HL-60 (cell line): ENCODE measurements around the gene EFNA4.

Source experiments
- DNase-seq, 2 experiments: peaks; one replicate each; pipeline ENCODE4 v3.0.0-alpha.2; 2010 to 2020; ENCODE audit warnings: low read depth in 1 of 2, low spot score in 1 of 2
- H3K27ac ChIP-seq: fragments of 250-450 bp; sonication (Bioruptor Pico); replicated peaks from 2 replicates; pipeline ENCODE4 v1.5.1; 2020; ENCODE audit warnings: mild to moderate bottlenecking, moderate library complexity
- H3K27me3 ChIP-seq: fragments of 250-450 bp; sonication (Bioruptor Pico); 2 replicates; pipeline ENCODE4 v1.5.1; 2021; ENCODE audit warnings: mild to moderate bottlenecking, moderate library complexity; ENCODE audit not compliant: insufficient read depth, poor library complexity, severe bottlenecking
- H3K4me3 ChIP-seq: replicated peaks from 2 replicates; pipeline ENCODE4 v1.5.1; 2011; ENCODE audit warnings: mild to moderate bottlenecking, control low read depth, low read length; ENCODE audit not compliant: insufficient read depth
- GABPA ChIP-seq: IDR thresholded peaks from 2 replicates; pipeline ENCODE4 v1.6.1; 2012; ENCODE audit warnings: low read depth
- POLR2AphosphoS5 ChIP-seq: IDR thresholded peaks from 2 replicates; pipeline ENCODE4 v1.6.1; 2012; ENCODE audit warnings: low read depth
- REST ChIP-seq: IDR thresholded peaks from 2 replicates; pipeline ENCODE4 v1.6.1; 2012; ENCODE audit warnings: low read depth; ENCODE audit not compliant: insufficient replicate concordance
- SPI1 ChIP-seq: IDR thresholded peaks from 2 replicates; pipeline ENCODE4 v1.6.1; 2012; ENCODE audit warnings: low read depth, mild to moderate bottlenecking, borderline replicate concordance
- TF ChIP-seq, protein P1 (sequence below): IDR thresholded peaks from one replicate; pipeline ENCODE4 v1.5.1; 2011; ENCODE audit warnings: low read length, control low read depth, inconsistent platforms; ENCODE audit not compliant: insufficient read depth

Gene EFNA4

DNA sequence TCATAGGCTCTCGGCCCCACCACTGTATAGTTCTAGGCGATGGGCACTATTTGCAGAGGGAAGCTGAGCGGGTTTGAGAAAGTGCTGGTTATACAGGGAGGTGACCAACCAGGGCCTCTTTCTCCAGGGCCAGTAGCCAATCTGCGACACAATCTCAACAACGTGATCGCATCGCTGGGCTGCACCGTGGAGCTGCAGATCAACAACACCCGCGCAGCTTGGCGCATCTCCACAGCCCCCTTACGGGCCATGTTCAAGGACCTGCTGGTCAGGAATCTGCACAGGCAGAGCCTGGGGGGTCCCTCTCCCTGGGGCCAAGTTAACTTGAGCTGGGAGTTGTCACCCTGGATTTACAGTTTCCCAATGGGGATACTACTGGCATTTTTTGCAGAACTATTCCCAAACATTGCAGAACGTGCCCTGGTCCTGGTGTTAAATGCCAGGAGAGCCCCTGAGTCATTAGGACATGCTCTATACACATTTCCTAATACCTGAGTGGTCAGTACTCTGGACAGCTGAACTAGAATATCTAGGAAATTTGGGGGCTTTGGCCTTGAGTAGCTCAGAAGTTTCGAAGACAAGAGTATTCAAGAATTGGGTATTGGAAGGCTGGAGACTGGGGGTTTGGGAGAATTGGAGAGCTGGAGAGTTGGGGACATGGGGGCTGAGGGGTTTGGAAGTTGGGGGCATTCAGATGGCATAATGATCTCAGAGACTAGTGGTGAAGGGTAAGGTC is 23.0 kb upstream of the EFNA4 start:
- TF ChIP-seq REST (no peak), SPI1 (no peak), GABPA (no peak), POLR2AphosphoS5 (no peak)
- TF ChIP-seq, protein P1, sequence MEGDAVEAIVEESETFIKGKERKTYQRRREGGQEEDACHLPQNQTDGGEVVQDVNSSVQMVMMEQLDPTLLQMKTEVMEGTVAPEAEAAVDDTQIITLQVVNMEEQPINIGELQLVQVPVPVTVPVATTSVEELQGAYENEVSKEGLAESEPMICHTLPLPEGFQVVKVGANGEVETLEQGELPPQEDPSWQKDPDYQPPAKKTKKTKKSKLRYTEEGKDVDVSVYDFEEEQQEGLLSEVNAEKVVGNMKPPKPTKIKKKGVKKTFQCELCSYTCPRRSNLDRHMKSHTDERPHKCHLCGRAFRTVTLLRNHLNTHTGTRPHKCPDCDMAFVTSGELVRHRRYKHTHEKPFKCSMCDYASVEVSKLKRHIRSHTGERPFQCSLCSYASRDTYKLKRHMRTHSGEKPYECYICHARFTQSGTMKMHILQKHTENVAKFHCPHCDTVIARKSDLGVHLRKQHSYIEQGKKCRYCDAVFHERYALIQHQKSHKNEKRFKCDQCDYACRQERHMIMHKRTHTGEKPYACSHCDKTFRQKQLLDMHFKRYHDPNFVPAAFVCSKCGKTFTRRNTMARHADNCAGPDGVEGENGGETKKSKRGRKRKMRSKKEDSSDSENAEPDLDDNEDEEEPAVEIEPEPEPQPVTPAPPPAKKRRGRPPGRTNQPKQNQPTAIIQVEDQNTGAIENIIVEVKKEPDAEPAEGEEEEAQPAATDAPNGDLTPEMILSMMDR = no peak
- Histone ChIP-seq H3K4me3 (no peak overlapping the region), H3K27ac (no peak overlapping the region), H3K27me3 (no peaks in the 10 kb centered on the region)
- no peak for DNase-seq

GRCh38 chr1:155042789-155043188 is 20.8 kb upstream of the EFNA4 start:
- H3K4me3 ChIP-seq = no peak overlapping the region
- H3K27ac ChIP-seq = no peak overlapping the region
- TF ChIP-seq GABPA (no peak), REST (no peak), POLR2AphosphoS5 (no peak), SPI1 (no peak)
- TF ChIP-seq, protein P1 = no peak
- no peaks in the 10 kb centered on the region for H3K27me3 ChIP-seq
- DNase-seq = no peak

GRCh38 chr1:155043301-155043702 is 20.2 kb upstream of the EFNA4 start:
- DNase-seq = no peak
- no peak overlapping the region for H3K27ac ChIP-seq
- no peaks in the 10 kb centered on the region for H3K27me3 ChIP-seq
- no peak overlapping the region for H3K4me3 ChIP-seq
- TF ChIP-seq GABPA (no peak), SPI1 (no peak), POLR2AphosphoS5 (no peak), REST (no peak)
- TF ChIP-seq, protein P1 = no peak
